ENCODE measurements around the gene PPP1R14D.

Gene PPP1R14D

GRCh38 chr15:40766906-40767837, 61.3 kb downstream of the PPP1R14D start:
- in situ Hi-C loops (cut with MboI; ENCODE audit: low sequenced_read_pairs, unreplicated experiment) = no loop called here
- no peak for DNase-seq (ENCODE audit: low spot score)
- TF ChIP-seq, protein P1, sequence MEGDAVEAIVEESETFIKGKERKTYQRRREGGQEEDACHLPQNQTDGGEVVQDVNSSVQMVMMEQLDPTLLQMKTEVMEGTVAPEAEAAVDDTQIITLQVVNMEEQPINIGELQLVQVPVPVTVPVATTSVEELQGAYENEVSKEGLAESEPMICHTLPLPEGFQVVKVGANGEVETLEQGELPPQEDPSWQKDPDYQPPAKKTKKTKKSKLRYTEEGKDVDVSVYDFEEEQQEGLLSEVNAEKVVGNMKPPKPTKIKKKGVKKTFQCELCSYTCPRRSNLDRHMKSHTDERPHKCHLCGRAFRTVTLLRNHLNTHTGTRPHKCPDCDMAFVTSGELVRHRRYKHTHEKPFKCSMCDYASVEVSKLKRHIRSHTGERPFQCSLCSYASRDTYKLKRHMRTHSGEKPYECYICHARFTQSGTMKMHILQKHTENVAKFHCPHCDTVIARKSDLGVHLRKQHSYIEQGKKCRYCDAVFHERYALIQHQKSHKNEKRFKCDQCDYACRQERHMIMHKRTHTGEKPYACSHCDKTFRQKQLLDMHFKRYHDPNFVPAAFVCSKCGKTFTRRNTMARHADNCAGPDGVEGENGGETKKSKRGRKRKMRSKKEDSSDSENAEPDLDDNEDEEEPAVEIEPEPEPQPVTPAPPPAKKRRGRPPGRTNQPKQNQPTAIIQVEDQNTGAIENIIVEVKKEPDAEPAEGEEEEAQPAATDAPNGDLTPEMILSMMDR (IDR thresholded peaks at IDR 0.05; ENCODE audit: borderline replicate concordance, control extremely low read depth, extremely low read depth, insufficient read depth, missing control alignments) = no peak

- in situ Hi-C loops (cut with MboI; ENCODE audit: low sequenced_read_pairs, unreplicated experiment) = no loop called here
- no peak for DNase-seq (ENCODE audit: low spot score)
- TF ChIP-seq, protein P1 (IDR thresholded peaks at IDR 0.05; ENCODE audit: borderline replicate concordance, control extremely low read depth, extremely low read depth, insufficient read depth, missing control alignments) = no peak
Measured at GRCh38 chr15:40766194-40766815, 62.2 kb downstream of the PPP1R14D start.
